C1 segment of cervical spinal cord (tissue), 14 donors: ENCODE results near the gene AIF1L.
A peak's percentile ranks its signal among the peaks of the same experiment; 100 is the strongest.
"Not testable (repeated sequence)": the region's sequence is repeated elsewhere in the genome, so short reads cannot be mapped to it uniquely, and the experiment has no call there.

ENCODE experiments used
- DNase-seq, 14 donors: peaks; one replicate each; lab custom pipeline; 2025; lab: John Stamatoyannopoulos, UW

Gene AIF1L

DNA sequence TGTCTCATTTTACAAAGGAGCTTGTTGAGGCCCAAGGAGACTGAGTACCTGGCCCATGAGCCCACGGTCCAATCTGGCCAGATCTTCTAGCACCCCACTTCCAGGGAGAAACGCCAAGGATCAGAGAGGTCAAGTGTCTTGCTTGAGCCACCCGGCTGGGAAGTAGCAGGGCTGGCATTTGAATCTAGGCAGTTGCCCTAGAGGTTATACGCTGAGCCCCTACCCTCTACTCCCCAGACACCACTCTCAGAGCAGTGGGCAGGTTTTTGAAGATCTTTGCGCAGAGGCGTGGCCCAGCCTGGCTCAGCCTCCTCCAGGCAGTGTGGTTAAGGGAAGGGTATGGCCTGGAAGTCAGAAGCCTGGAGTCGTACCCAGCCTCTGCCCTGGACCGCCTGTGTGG lies 23.3 kb downstream of the AIF1L start:
- no peak for DNase-seq

DNA sequence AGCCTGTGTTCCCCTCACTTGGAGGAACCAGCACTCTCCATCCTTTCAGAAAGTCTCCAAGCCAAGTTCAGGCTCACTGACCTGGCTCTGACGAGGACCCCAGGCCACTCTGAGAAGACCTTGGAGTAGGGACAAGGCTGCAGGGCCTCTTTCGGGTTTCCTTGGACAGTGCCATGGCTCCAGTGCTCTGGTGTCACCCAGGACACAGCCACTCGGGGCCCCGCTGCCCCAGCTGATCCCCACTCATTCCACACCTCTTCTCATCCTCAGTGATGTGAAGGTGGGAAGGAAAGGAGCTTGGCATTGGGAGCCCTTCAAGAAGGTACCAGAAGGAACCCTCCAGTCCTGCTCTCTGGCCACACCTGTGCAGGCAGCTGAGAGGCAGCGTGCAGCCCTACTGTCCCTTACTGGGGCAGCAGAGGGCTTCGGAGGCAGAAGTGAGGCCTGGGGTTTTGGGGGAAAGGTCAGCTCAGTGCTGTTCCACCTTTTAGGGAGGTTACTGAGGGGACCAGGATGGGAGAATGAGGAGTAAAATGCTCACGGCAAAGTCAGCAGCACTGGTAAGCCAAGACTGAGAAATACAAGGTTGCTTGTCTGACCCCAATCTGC lies 24.4 kb downstream of the AIF1L start:
- DNase-seq = no peak

DNA sequence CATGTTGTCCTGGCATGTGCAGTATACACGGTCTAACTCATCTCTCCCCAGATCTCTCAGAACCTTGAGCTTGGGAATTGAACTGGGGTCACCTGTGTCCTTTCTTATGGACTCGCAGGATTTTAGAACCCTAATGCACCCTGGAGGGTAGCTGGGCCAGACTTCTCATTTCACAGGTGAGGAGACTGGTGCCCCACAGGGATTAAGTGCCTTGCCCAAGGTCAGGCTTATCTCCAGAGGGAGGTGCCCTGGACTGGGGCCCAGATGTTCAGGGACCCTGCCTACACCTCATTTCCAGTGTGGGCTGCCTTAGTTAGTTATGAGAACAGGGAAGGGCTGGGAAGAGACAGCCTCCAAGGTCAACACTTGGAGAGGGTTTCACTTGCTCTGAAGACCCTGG lies 25.0 kb downstream of the AIF1L start:
- DNase-seq = no peak

GRCh38 chr9:131122158-131122557 lies 25.8 kb downstream of the AIF1L start:
- no peak for DNase-seq

DNA sequence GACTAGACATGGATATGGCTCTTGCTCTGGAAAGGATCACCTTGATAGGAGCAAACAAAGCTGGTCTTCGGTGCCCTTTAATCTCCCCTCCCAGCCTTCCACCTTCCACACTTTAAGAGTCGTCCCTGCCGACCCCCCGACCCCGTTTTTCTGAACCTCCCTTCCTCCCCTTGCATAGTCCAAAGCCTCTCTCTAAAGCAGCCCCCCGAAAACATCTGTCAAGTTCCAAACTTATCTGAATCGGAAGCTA lies 28.6 kb downstream of the AIF1L start:
- DNase-seq = no peak

- DNase-seq = peak; percentile 82 to 99 (median 98)
Observed at GRCh38 chr9:131125288-131126058, 29.1 kb downstream of the AIF1L start, which contains the start of gene NUP214. Gene NUP214 (plus strand): TSS chr9:131125586. CDS start chr9:131125705, 119 bp downstream.

DNA sequence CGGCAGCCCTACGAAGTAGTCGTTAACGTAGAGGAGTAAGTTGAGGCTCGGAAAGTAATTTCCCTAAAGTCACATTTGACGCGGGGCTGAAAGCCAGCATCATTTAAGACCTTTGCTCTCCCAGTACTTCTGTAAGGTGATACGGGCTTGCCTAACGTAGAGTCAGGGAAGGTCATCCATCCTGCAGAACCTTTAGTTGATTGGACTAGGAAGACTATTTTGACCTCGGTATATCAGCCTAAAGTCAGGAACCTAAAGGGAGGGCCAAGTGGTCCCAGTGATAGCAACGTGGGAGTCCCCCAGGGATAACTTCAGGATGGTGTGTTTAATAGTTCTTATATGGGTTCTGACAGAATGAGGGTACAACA lies 29.7 kb downstream of the AIF1L start:
- no peak for DNase-seq

DNA sequence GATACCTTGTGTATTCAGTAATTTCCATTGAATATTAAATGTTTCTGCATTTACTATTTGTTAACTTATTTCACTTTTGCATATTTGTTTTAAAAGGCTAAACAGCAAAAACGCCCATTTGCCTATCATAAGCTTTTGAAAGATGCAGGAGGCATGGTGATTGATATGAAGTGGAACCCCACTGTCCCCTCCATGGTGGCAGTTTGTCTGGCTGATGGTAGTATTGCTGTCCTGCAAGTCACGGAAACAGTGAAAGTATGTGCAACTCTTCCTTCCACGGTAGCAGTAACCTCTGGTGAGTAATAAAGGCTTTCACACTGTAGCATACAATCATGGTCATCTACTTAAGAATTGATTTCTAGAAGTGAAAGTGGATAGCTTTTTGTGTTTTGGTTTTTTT lies 32.9 kb downstream of the AIF1L start:
- DNase-seq = no peak

DNA sequence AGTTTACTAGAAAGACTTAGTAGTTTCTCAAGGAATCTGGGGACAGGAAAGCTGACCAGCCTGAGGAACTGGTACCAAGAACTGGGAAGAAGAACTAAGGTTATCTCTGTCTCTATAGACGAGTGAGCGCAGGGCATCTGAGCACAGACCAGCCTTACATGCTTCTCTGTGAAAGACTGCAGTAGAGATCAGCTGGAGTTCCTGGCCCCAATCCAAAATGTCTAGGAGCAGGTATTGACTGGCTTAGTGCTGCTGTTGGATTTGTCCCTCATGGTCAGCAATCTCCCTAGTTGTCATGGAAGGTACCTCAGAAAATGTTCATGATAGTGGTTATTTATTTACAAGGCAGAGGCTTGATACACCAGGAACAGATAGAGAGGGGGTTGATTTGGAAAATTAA lies 42.3 kb downstream of the AIF1L start:
- no peak for DNase-seq

DNA sequence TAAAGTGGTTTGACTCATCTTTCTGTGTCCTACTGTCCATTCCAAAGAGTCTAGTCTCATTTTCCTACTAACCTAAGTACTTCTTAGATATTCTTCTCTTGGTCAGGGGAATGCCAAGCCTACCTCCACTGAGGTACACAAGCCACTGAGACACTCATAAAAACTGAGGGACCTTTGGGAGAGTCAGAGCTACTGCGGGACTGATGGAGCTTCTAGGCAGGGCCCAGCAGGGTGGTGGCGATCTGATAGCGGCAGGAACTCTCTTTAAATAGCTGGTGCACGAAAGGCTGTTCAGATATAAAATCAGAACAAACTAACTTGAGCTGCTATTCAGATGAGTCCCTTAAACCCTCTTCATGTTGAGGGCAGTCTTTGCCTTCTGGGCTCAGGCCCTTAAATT lies 43.8 kb downstream of the AIF1L start:
- DNase-seq = no peak

- no peak for DNase-seq
Observed at GRCh38 chr9:131140550-131140949, 44.2 kb downstream of the AIF1L start.

DNA sequence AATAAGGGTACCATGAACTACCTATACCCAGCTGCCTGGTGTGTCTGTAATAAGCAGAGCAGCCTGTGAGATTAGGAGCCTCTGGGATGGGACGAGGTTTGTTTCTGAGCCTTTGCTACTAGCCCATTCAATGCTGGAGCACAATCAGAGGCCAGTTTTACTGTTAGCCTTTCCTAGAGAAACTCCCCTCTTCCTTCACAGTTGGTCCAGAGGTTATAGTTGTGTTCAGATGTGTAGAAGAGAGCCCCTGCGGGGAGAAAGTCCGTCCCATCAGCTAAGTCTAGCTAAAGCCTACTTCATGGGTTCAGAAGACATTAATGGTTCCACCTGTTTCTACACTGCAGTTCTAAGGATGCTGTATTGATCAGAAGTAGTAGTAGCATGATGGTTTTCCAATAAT lies 45.8 kb downstream of the AIF1L start:
- DNase-seq = no peak

DNA sequence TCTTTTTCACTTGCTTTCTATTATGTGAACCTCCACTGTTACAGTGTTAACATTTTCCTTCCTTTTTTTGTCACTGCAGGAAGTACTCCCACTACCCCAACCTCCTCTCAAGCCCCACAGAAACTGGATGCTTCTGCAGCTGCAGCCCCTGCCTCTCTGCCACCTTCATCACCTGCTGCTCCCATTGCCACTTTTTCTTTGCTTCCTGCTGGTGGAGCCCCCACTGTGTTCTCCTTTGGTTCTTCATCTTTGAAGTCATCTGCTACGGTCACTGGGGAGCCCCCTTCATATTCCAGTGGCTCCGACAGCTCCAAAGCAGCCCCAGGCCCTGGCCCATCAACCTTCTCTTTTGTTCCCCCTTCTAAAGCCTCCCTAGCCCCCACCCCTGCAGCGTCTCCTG lies 47.9 kb downstream of the AIF1L start:
- no peak for DNase-seq

- no peak for DNase-seq
Observed at GRCh38 chr9:131145245-131145644, 48.9 kb downstream of the AIF1L start.

DNA sequence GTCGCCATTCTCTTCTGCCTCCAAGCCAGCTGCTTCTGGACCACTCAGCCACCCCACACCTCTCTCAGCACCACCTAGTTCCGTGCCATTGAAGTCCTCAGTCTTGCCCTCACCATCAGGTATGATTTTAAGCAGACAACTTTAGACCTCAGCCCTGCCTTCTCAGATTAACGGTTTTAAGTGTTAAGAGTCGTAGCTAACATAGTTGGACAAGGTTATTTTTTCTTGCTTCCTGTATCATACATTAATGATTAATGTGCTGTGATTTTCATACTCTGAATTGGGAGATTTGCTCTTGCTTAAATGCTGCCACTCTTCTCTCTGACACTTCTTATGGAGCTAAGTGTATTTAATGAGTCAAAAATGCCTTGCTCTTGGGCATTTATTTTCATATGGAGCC lies 49.9 kb downstream of the AIF1L start:
- DNase-seq = no peak

DNA sequence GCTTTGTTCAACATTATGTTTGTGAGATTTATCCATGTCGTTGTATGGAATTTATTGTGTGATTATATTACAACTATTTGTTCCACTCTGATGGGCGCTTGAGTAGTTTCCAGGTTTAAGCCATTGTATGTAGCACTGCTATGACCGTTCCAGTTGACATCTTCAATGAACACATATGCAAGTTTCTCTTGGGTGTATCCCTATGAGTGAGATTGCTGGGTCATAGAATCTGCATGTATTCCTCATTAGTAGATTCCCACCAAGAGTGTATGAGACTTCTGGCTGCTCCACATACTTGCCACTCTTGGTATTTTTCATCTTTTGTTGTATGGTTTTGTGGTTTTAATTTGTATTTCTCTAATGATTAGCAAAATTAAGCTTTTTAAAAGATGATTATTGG lies 51.9 kb downstream of the AIF1L start:
- DNase-seq = no peak

GRCh38 chr9:131148966-131149687 lies 52.8 kb downstream of the AIF1L start:
- DNase-seq = no peak

- no peak for DNase-seq
Observed at GRCh38 chr9:131149688-131150053, 53.3 kb downstream of the AIF1L start.

DNA sequence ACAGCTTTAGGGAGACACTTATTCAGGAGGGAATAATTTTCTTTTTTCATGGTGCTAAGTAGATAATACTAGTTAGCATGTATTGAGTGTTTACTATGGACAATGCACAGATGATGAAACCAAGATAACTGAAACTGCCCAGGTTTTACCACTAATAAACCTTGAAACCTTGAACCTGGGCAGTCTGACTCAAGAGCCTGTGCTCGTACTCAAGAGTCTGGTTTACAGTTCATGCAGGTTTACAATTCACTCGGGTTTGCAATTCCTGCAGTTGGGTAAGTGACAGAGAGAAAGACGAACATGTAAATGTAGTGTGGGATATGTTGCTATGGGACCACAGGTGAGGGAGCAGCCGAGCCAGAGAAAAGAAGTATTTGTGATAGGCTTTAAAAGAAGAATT lies 57.3 kb downstream of the AIF1L start:
- no peak for DNase-seq

GRCh38 chr9:131158673-131159072 lies 62.3 kb downstream of the AIF1L start:
- DNase-seq = not testable (repeated sequence)

- no peak for DNase-seq
Observed at GRCh38 chr9:131160416-131161112, 64.2 kb downstream of the AIF1L start.

- no peak for DNase-seq
Observed at GRCh38 chr9:131161585-131161984, 65.3 kb downstream of the AIF1L start.

DNA sequence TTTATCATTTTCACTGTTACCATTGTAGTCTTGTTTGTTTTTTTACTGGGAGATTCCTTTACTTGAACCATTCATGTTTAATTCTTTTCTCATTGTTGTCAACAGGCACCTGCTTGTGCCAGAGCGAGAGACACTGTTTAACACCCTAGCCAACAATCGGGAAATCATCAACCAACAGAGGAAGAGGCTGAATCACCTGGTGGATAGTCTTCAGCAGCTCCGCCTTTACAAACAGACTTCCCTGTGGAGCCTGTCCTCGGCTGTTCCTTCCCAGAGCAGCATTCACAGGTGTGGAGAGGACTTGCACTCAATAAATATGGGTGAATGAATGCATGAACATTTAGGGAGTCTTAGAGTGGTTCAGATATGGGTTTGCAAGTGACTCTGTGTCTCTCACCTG lies 66.6 kb downstream of the AIF1L start:
- DNase-seq = no peak
